Mesenteric fat pad (tissue), 1 donor: ENCODE results near the gene SNRPA. TPM values are rescaled to one million over a fixed set of nuclear protein-coding genes. Genes with fewer than 3 reads are reported as not detected.
"Not testable (repeated sequence)": the region's sequence is repeated elsewhere in the genome, so short reads cannot be mapped to it uniquely, and the experiment has no call there.

ENCODE experiments used
- DNase-seq: peaks from one replicate; pipeline ENCODE4 v3.0.0-alpha.2; 2020; ENCODE audit warnings: low spot score
- total RNA-seq: library from RNA; stranded (reverse); fragmentation: NEBNext Ultra II Directional; extraction: Animal tissue kit (Norgen Biotek cat#: 25700); gene quantifications from one replicate; pipeline ENCODE4 v1.2.1, GENCODE V29; 2021
- donor health status: DM: yes; HTN: yes; CAD: no.

Gene SNRPA
- total RNA-seq, 1 donor from 2014 or later, result 41.3 TPM

GRCh38 chr19:40775632-40776022 is 24.6 kb downstream of the SNRPA start:
- no peak for DNase-seq

DNA sequence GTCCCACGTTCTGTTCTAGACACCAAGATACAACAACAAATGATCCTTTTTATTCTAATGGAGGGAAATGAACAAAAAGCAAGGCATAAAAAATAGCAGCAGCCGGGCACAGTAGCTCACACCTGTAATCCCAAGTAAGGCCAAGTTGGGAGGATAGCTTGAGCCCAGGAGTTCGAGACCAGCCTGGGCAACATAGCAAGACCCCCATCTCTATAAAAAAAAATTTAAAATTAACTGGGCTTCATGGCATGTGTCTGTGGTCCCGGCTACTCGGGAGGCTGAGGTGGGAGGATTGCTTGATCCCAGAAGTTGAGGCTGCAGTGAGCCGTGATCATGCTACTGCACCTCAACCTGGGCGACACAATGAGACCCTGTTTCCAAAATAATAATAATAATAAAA is 25.4 kb downstream of the SNRPA start:
- no peak for DNase-seq

- no peak for DNase-seq
Observed at GRCh38 chr19:40776932-40777644, 26.1 kb downstream of the SNRPA start.

DNA sequence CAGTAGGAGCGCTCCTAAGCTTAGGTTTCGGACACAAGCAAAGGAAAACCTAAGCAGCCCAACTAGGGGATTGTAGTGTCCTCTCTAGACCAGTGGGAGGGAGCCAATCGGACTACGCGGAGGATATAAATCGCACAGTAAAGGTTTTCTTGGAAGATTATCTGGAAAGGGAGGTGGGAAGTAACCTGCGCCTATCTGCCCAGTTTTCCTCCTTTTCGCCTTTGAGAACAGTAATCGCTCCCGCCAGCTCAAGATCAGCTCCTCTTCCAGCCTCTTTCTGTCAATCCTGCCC is 26.6 kb downstream of the SNRPA start:
- DNase-seq, result no peak

- peak; percentile 100 for DNase-seq
Observed at GRCh38 chr19:40777937-40778705, 27.1 kb downstream of the SNRPA start, which contains the start of gene RAB4B. Gene RAB4B, plus strand, starts transcription at chr19:40778247. Its CDS starts 129 bp downstream, at chr19:40778376.

GRCh38 chr19:40778706-40779284 is 27.8 kb downstream of the SNRPA start:
- no peak for DNase-seq

DNA sequence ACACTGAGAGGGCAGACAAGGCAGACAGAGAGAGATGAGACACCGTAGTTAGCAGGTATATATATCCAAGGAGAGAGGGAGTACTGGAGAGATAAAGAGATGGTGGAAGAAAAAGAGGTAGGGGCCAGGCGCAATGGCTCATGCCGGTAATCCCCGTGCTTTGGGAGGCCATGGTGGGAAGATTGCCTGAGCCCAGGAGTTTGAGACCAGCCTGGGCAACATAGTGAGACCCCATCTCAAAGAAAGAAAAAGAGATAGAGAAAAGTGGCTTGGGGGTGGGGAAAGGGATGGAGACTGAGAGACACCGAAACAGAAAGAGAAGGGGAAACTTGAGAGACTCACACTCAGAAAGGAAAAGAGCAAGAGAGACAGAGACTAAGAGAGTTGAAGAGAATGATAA is 29.6 kb downstream of the SNRPA start:
- DNase-seq, result no peak

GRCh38 chr19:40781140-40781539 is 30.1 kb downstream of the SNRPA start:
- DNase-seq, result no peak

DNA sequence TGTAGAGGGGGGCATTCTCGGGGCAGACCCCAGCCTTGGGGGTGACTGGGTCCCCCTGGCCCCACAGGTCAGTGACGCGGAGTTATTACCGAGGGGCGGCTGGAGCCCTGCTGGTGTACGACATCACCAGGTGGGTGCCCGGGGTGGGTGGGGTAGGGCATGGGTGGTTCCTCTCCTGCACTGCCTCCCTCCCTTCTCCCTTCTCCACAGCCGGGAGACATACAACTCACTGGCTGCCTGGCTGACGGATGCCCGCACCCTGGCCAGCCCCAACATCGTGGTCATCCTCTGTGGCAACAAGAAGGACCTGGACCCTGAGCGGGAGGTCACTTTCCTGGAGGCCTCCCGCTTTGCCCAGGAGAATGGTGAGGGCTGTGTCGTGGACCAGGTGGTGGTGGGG is 32.7 kb downstream of the SNRPA start:
- DNase-seq, result no peak

GRCh38 chr19:40784146-40784545 is 33.1 kb downstream of the SNRPA start:
- not testable (repeated sequence) for DNase-seq

DNA sequence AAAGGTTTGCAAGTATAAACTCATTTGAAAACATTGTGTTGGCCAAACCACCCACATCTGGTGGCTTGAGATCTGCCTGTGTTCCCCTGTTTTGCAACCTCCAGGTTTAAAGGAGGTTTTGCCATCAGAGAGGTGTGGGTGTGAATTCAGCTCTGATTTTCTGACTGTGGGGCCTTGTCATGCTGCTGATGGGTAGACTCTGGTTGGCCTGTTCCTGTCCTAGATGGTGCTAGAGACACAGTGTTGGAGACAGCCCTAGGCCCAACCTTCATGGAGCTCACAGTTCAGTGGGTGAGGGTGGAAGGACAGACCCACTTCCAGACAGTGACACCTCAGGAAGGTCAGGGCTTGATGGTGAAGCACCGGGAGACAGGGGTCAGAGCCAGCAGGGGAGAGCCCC is 34.5 kb downstream of the SNRPA start:
- no peak for DNase-seq

DNA sequence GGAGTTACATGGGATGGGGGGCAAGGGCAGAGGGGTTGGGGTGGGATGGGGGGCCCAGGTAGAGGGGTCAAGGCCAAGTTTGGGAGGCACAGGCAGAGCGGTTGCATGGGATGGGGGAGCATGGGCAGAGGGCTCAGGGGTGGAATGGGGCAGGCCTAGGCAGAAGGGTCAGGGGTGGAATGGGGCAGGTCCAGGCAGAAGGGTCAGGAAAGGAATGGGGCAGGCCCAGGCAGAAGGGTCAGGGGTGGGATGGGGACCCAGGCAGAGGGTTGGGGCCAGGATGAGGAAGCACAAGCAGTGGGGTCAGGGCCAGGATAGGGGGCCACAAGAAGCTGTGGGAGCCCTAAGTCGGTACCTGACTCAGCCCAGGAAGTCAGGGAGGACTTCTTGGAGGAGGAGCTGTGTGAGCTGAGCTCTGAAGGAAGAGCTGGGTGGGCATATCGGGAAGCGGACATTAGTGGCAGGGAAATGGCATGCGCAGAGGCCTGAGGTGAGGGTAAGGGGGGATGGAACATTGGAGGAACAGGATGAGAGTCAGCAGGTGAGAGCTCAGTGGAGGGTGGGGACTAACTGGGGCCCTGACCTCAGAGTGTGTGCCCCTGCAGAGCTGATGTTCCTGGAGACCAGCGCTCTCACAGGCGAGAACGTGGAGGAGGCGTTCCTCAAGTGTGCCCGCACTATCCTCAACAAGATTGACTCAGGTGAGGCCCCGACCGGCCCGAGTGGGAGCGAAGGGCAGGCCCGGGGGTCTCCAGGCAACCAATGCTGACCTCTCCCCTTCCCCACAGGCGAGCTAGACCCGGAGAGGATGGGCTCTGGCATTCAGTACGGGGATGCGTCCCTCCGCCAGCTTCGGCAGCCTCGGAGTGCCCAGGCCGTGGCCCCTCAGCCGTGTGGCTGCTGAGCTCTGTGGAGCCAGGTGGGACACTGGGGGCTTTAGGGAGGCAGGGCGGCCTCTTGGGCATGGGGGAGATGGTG is 35.3 kb downstream of the SNRPA start:
- no peak for DNase-seq

GRCh38 chr19:40791349-40791748 is 40.3 kb downstream of the SNRPA start:
- DNase-seq, result no peak

GRCh38 chr19:40791996-40792395 is 41.0 kb downstream of the SNRPA start:
- DNase-seq, result no peak

- DNase-seq, result no peak
Observed at GRCh38 chr19:40797166-40797962, 46.4 kb downstream of the SNRPA start.

DNA sequence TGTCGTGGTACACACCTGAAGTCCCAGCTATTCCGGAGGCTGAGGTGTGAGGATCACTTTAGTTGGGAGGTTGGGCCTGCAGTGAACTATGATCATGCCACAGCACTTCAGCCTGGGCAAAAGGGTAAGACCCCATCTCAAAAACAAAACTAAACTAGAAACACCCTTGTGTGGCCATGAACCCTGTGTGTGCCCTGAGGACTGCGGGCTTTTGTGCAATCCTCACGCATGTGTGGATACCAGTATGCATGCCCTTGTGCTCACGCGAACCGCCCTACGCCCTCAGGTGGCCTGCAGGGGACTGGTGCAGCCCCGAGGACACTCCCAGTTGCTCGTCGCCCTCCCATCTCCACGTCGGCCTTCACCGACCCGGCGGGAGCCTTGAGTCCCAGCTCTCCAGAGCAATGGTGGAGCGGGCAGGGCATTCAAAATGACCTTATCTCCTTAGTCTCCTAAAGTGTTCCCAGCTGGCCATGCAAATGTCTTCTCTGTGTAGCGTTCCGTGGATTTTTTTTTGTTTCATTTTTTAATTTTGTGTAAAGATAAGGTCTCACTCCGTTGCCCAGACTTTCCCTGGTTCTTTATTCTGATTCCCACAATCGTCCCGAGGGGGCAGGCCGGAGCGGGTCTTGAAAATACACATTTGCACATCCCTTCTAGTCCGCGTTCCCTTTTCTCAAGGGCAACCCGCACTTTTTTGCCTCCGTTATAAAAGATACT is 47.1 kb downstream of the SNRPA start:
- no peak for DNase-seq

GRCh38 chr19:40798683-40799557 is 47.9 kb downstream of the SNRPA start, which contains the start of gene EGLN2:
Gene EGLN2, plus strand, starts transcription at chr19:40799191. Its CDS starts 1,382 bp downstream, at chr19:40800573.
- DNase-seq, result peak; percentile 100

DNA sequence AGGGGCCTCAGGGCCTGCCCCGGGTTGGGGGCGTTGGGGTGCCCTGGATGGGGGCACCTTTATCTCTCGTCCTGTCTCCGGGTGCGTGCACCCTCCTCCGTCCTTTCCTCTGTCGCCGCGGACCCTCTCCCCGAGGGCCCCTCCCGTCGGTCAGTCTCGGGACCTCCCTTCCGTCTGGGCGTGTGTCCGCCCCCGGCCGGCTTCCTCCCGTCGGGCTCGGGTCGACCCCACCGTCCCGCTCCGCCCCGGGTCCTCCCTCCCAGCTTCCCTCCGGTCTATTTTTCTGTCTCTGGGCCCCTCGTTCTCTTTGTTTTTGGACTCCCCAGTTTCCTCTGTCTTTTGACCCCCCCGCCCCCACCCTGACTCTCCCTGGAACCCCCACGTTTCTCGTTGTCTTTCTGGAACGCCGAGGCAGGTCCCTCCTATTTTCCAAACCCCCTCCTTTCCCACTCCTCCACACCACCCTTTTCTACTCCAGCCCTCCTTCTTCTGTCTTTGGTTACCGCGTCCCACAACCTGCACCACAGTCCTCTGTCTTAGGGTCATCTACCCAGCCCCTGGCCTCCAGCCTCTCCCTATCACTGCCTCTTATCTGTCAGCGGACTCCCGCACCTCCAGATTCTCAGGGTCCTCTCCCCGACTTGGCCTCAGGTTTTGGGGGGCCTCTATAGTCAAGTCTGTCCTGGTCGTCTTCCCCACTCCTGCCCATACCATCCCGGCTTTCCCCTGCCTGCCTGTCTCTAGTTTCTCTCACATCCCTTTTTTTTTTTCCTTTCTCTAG is 48.7 kb downstream of the SNRPA start:
- no peak for DNase-seq
